Astrocyte (in vitro differentiated cells and primary cell): ENCODE measurements around the gene NR2F1. TPM values are rescaled to one million over a fixed set of nuclear protein-coding genes. Genes with fewer than 3 reads are reported as not detected.

Experiments
- DNase-seq: peaks from one replicate; pipeline ENCODE4 v3.0.0-alpha.2; 2010; ENCODE audit warnings: low read depth
- FAIRE-seq: peaks from 2 replicates; lab custom pipeline; 2011; peaks lifted over from hg19 to GRCh38; lab: Jason Lieb, UNC
- H2AFZ ChIP-seq: 2 replicates; pipeline ENCODE4 v1.6.0; 2012; ENCODE audit warnings: low read depth, low read length, inconsistent platforms
- H3K27ac ChIP-seq: 2 replicates; pipeline ENCODE4 v1.5.1; 2011; ENCODE audit warnings: low read depth, low read length, inconsistent platforms
- H3K27me3 ChIP-seq: 2 replicates; pipeline ENCODE4 v1.6.0; 2011; ENCODE audit warnings: low read length, inconsistent platforms; ENCODE audit not compliant: insufficient read depth
- H3K36me3 ChIP-seq: 2 replicates; pipeline ENCODE4 v1.5.1; 2011; ENCODE audit warnings: low read length, inconsistent platforms; ENCODE audit not compliant: insufficient read depth
- H3K4me1 ChIP-seq: 2 replicates; pipeline ENCODE4 v1.5.1; 2011; ENCODE audit warnings: low read length, inconsistent platforms; ENCODE audit not compliant: insufficient read depth
- H3K4me2 ChIP-seq: 2 replicates; pipeline ENCODE4 v1.6.0; 2012; ENCODE audit warnings: low read length, inconsistent platforms
- H3K4me3 ChIP-seq: 2 replicates; pipeline ENCODE4 v1.5.1; 2011; ENCODE audit warnings: low read depth, mild to moderate bottlenecking, low read length, inconsistent platforms; ENCODE audit not compliant: insufficient read depth
- H3K79me2 ChIP-seq: 2 replicates; pipeline ENCODE4 v1.6.0; 2012; ENCODE audit warnings: mild to moderate bottlenecking, low read length, inconsistent platforms; ENCODE audit not compliant: insufficient read depth
- H3K9ac ChIP-seq: 2 replicates; pipeline ENCODE4 v1.6.0; 2012; ENCODE audit warnings: mild to moderate bottlenecking, low read length, inconsistent platforms
- H3K9me3 ChIP-seq: 2 replicates; pipeline ENCODE4 v1.5.1; 2012; ENCODE audit warnings: low read depth, mild to moderate bottlenecking, low read length, inconsistent platforms; ENCODE audit not compliant: insufficient read depth
- H4K20me1 ChIP-seq: 2 replicates; pipeline ENCODE4 v1.6.0; 2012; ENCODE audit warnings: low read length, inconsistent platforms; ENCODE audit not compliant: insufficient read depth
- H3K27ac Mint-ChIP-seq: one replicate; pipeline ENCODE4 v1.8.0; 2021; ENCODE audit warnings: mild to moderate bottlenecking, mixed read lengths; ENCODE audit not compliant: unreplicated experiment
- H3K27me3 Mint-ChIP-seq: one replicate; pipeline ENCODE4 v1.8.0; 2021; ENCODE audit warnings: low read depth, mixed read lengths; ENCODE audit not compliant: unreplicated experiment
- H3K36me3 Mint-ChIP-seq: one replicate; pipeline ENCODE4 v1.8.0; 2021; ENCODE audit warnings: low read depth, mixed read lengths; ENCODE audit not compliant: unreplicated experiment
- H3K4me1 Mint-ChIP-seq: one replicate; pipeline ENCODE4 v1.8.0; 2021; ENCODE audit warnings: low read depth, mixed read lengths; ENCODE audit not compliant: unreplicated experiment
- H3K4me3 Mint-ChIP-seq: one replicate; pipeline ENCODE4 v1.8.0; 2021; ENCODE audit warnings: mild to moderate bottlenecking, moderate library complexity, mixed read lengths; ENCODE audit not compliant: unreplicated experiment
- H3K9me3 Mint-ChIP-seq: one replicate; pipeline ENCODE4 v1.8.0; 2021; ENCODE audit warnings: mild to moderate bottlenecking, mixed read lengths; ENCODE audit not compliant: unreplicated experiment
- EZH2 ChIP-seq: IDR thresholded peaks from 2 replicates; pipeline ENCODE4 v1.6.1; 2012; ENCODE audit warnings: mild to moderate bottlenecking, low read length, inconsistent platforms; ENCODE audit not compliant: insufficient read depth
- total RNA-seq: library from RNA; stranded (reverse); gene quantifications from 2 replicates; pipeline ENCODE4 v1.2.1, GENCODE V29; 2021
- TF ChIP-seq, protein P1 (sequence below): IDR thresholded peaks from 2 replicates; pipeline ENCODE4 v1.5.1; 2011; ENCODE audit warnings: low read depth, mild to moderate bottlenecking, inconsistent platforms, low read length, moderate library complexity; ENCODE audit not compliant: insufficient read depth

Gene NR2F1
- total RNA-seq, 1 donor from 2014 or later = 4.3 TPM

DNA sequence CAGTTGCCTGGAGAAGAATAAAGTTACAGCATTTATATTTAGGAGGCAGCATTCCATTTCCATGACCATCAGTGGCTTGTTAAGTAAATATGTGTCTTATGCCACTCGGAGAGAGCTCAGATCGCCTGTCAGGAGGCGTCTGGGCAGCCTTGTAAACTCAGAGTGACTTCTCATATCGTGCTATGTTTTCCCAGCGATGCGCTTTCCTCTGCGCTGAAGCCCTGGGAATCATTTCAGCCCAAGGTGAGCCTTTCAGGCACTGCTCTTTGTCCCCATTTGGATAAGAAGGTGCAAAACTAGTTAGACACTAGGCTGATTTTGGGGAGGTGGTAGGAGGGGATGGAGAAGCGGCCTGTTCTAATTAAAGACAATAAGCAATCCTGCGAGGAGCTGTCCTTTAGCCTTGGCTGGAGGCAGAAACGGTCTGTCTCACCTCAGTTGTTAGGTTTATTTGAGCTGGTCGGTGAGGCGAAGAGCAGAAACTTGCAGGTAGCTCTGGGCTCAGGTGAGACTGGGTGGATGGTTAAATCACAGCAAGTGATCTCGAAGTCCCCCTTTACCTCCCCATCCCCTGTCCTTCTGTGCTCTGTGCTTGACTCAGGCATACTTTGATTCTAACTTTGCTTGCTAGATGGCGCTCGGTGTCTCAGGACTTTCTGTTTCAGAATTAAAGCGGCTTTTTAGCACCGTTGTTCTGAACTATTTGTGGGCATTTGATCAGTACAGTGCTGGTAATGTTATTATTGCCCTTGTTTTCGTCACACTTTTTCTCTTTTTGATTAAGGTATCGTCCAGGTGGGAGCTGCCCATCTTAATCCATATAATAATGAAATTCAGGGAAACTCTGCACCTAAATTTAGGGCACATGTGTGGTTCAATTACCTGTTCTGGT is 24.6 kb downstream of the NR2F1 start:
- Mint-ChIP-seq H3K36me3 (no peaks in the 10 kb centered on the region), H3K4me3 (peak overlapping the region; percentile 40)
- no peaks in the 10 kb centered on the region for H3K36me3 ChIP-seq

GRCh38 chr5:93608855-93609254 is 25.8 kb downstream of the NR2F1 start:
- H3K4me1 ChIP-seq = peaks cover 35% of the 10 kb centered on the region
- DNase-seq = no peak
- no peak overlapping the region for H3K4me3 ChIP-seq
- H3K27me3 Mint-ChIP-seq = peaks cover 88% of the 10 kb centered on the region
- no peaks in the 10 kb centered on the region for H3K36me3 ChIP-seq
- no peak overlapping the region for H3K27ac ChIP-seq
- H3K9me3 ChIP-seq = no peaks in the 10 kb centered on the region
- peaks cover 3% of the 10 kb centered on the region for H3K4me1 Mint-ChIP-seq
- no peak overlapping the region for H3K27ac Mint-ChIP-seq
- H3K36me3 Mint-ChIP-seq = no peaks in the 10 kb centered on the region
- FAIRE-seq = no peak
- H3K4me3 Mint-ChIP-seq = no peak overlapping the region
- no peak overlapping the region for H3K4me2 ChIP-seq
- no peak overlapping the region for H3K9ac ChIP-seq
- peaks cover 6% of the 10 kb centered on the region for H4K20me1 ChIP-seq
- peaks cover 45% of the 10 kb centered on the region for H3K27me3 ChIP-seq
- TF ChIP-seq, protein P1, sequence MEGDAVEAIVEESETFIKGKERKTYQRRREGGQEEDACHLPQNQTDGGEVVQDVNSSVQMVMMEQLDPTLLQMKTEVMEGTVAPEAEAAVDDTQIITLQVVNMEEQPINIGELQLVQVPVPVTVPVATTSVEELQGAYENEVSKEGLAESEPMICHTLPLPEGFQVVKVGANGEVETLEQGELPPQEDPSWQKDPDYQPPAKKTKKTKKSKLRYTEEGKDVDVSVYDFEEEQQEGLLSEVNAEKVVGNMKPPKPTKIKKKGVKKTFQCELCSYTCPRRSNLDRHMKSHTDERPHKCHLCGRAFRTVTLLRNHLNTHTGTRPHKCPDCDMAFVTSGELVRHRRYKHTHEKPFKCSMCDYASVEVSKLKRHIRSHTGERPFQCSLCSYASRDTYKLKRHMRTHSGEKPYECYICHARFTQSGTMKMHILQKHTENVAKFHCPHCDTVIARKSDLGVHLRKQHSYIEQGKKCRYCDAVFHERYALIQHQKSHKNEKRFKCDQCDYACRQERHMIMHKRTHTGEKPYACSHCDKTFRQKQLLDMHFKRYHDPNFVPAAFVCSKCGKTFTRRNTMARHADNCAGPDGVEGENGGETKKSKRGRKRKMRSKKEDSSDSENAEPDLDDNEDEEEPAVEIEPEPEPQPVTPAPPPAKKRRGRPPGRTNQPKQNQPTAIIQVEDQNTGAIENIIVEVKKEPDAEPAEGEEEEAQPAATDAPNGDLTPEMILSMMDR = no peak
- no peak for TF ChIP-seq EZH2
- H3K79me2 ChIP-seq = peaks cover 5% of the 10 kb centered on the region
- H2AFZ ChIP-seq = no peak overlapping the region
- no peaks in the 10 kb centered on the region for H3K9me3 Mint-ChIP-seq

More for the DNA sequence above, 24.6 kb downstream of the NR2F1 start:
- Histone ChIP-seq H3K27ac (peak overlapping the region; percentile 63), H3K4me2 (peak overlapping the region; percentile 92), H3K79me2 (peaks cover 9% of the 10 kb centered on the region), H3K4me3 (peak overlapping the region; percentile 62), H3K9me3 (no peaks in the 10 kb centered on the region), H3K9ac (peak overlapping the region; percentile 73), H3K27me3 (peaks cover 39% of the 10 kb centered on the region), H4K20me1 (peaks cover 6% of the 10 kb centered on the region), H3K4me1 (peaks cover 47% of the 10 kb centered on the region), H2AFZ (peak overlapping the region; percentile 68)
- Mint-ChIP-seq H3K27me3 (peaks cover 77% of the 10 kb centered on the region), H3K4me1 (peaks cover 4% of the 10 kb centered on the region), H3K27ac (no peak overlapping the region), H3K9me3 (peaks cover 4% of the 10 kb centered on the region)
- FAIRE-seq = no peak
- TF ChIP-seq EZH2 = no peak
- TF ChIP-seq, protein P1 = peak; percentile 70
- DNase-seq = peak; percentile 87

DNA sequence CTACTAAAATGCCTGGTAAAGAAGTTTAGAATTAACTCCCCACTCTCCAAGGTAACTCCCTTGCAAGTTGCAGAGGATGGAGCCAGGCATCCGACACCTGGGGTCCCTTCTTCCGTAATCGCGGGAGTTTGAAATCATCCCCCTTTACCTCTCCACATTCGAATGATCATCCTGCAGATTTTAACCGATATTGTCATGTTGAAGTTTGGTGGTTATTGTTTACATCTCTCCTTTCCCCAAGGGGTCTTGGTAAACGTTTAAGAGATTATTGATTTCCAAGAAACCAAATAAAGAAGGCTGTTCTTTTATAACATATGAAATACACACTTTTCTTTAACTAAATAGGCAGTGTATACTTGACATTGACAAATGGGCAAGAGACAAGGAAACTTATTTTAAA is 26.7 kb downstream of the NR2F1 start:
- H3K27me3 ChIP-seq = peaks cover 45% of the 10 kb centered on the region
- H3K9ac ChIP-seq = no peak overlapping the region
- FAIRE-seq (no peak), DNase-seq (no peak)
- H3K4me1 ChIP-seq = peaks cover 33% of the 10 kb centered on the region
- H3K4me2 ChIP-seq = no peak overlapping the region
- Mint-ChIP-seq H3K4me1 (peaks cover 3% of the 10 kb centered on the region), H3K27me3 (peaks cover 90% of the 10 kb centered on the region), H3K36me3 (no peaks in the 10 kb centered on the region), H3K27ac (no peak overlapping the region), H3K9me3 (no peaks in the 10 kb centered on the region), H3K4me3 (no peak overlapping the region)
- H3K9me3 ChIP-seq = no peaks in the 10 kb centered on the region
- peaks cover 6% of the 10 kb centered on the region for H4K20me1 ChIP-seq
- H3K36me3 ChIP-seq = no peaks in the 10 kb centered on the region
- TF ChIP-seq, protein P1 = no peak
- TF ChIP-seq EZH2 = no peak
- no peak overlapping the region for H2AFZ ChIP-seq
- H3K4me3 ChIP-seq = no peak overlapping the region
- H3K27ac ChIP-seq = no peak overlapping the region
- H3K79me2 ChIP-seq = peaks cover 5% of the 10 kb centered on the region
